GM19372 (cell line): Measurements from ENCODE around the gene TTR.

ENCODE experiments used
- ATAC-seq: cut with Tn5 transposase; IDR thresholded peaks from one replicate; pipeline ENCODE4 v1.9.1; 2021; ENCODE audit warnings: mild to moderate bottlenecking, low read depth, moderate library complexity; ENCODE audit not compliant: unreplicated experiment

The TTR gene

DNA sequence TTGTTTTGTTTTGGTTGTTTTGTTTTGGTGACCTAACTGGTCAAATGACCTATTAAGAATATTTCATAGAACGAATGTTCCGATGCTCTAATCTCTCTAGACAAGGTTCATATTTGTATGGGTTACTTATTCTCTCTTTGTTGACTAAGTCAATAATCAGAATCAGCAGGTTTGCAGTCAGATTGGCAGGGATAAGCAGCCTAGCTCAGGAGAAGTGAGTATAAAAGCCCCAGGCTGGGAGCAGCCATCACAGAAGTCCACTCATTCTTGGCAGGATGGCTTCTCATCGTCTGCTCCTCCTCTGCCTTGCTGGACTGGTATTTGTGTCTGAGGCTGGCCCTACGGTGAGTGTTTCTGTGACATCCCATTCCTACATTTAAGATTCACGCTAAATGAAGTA, at the start of gene TTR:
TSS of gene TTR (plus strand) at position 250 of the 400 bp plus-strand sequence. CDS start at position 276, 26 bp downstream.
- ATAC-seq: no peak

DNA sequence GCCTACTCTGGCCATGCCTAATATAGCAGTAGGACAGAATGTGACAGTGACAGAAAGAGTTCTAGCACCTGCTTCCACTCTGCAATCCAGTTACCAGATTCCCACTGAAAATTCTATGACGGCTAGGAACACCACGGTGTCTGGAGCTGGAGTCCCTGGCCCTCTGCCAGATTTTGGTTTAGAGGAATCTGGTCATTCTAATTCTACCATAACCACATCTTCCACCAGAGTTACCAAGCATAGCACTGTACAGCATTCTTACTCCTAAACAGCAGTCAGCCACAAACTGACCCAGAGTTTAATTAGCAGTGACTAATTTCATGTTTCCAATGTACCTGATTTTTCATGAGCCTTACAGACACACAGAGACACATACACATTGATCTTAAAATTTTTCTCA, 45.2 kb upstream of the TTR start:
- no peak for ATAC-seq

DNA sequence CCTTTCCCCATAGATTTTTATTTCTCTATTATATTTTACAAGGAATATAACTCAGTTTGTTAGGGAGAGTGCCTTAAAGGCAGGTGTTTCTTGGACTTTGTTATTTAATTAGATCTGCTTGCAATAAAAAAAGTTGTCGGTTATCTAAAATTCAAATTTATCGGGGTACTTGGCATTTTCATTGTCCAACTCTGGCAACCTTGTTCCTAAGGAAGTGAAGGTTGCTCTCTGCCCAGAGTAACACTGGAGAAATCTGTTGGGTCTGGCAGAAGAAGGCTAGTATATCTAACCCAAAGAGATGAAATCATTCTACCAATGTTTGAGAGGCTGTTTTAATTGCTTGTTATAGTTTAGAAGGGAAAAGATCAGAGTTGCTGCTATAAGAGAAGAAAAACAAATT, 42.8 kb upstream of the TTR start:
- ATAC-seq: no peak

DNA sequence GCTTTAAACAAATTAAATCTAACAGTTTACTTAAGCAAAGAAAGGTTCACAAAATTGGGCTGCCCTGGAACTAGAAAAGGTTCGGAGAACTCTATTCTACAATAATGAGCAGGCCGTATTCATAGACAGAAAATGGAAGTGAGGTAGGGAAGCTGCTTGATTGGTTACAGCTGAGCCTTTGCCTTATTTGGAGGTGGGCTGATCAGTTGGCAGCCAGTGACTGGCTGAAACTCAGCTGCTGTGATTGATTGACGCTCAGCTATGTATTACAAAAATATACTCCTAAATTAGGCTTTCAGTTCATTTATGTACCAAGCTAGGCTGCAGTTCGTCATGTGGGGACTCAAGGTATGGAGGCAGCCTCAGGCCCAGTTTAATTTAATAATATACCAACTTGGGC, 42.3 kb upstream of the TTR start:
- no peak for ATAC-seq

DNA sequence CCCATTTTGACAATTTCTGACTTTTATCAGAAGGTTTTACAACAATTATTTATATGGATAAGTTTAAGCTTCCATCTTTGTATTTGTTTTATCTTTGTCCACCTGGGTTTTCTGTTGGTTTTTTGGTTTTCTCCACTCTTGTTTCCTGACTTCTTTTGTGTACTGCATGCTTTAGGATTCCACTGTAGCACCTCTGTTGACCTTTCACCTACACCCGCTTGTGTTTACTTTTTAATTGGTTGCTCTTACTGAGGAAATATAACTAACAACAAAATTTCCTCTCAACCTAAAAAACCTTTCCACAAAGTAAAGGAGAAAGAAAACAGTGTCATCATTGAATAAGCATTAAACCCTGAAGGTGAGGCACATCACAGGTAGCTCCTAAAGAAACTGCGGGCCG, 39.8 kb upstream of the TTR start:
- ATAC-seq: no peak

DNA sequence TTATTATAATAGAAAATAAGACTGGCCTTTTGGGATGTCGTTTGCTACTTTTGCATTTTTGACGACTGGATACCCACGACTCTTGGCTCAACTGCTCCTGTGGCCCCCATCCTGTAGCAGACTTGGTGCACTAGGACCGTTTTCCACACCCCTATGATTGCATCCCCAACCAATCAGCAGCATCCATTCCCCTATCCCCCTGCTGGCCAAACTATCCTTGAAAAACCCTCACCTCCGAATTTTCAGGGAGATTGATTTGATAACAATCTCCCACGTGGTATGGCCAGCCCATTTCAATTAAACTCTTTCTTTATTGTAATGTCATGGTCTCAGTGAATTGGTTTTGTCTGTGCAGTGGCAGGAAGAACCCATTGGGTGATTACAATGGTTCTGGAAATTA, 37.9 kb upstream of the TTR start:
- no peak for ATAC-seq

DNA sequence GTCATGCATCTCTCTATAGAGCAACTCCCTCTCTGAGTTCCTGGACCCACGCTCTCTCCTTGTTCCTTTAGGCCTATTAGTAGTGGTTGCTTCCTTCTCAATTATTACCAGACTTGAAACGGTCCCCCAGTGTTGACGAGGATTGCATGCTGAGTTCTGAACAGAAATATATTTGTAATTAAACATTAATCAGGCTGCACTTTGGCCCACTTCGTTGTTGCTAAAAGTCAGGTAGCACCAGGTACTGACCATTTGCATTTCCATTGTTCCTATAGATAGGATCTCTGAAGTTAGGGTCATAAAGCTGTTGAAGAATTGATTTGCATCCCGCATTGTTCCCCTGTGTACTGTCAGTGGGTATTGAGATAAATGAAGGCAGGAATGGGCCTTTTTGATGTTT, 36.9 kb upstream of the TTR start:
- ATAC-seq: no peak

DNA sequence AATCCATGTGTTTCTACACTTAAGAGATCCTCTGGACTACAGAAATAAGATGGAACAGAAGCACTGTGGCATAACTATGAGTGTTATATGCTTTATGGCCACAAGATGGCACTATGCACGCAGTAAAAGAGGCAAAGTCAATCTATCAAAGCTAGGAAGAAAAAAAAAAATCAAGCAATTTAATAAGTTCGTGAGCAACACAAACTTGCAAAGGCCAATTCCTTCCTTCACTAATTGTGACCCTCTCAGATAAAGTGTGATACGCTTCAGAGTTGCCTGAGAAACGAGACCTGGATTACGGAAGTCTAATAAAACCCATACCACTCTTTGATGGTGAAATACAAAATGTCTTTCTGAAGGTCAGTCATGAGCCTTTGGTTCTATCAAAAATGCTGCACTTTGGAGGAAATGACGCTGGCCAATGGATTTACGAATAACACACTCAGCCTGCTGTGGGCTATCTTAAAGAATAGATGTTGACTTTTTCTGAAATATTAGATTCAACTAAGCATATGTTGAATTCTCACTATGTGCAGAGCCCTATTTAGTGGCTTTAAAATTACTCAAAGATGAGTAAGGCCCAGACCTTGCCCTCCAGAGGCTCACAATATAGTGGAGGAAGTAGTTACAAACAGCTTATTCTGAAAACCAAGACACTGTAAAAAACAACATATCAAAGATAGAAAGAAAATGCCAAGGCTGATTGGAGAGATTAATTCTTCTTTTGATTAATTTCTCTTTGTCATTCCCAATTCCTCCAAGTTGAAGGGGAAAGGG, 35.5 kb upstream of the TTR start:
- peak; percentile 65 for ATAC-seq

DNA sequence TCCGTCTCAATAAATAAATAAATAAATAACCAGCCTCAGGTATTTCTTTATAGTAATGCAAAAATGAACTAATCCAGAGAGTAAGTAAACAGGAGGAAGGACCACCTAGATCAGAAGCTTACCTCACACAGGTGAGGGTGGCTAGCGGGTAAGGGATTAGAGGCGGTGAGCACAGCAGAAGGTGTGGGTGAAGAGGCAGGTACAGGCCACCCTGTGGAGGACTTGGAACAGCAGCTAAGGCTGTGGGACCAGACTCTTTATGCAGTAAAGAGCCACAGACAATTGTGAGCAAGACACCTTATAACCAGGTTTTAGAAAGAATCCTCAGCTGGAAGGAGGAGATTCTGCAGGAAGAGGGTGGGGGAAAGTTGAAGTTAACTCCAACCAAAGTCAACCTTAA, 34.2 kb upstream of the TTR start:
- ATAC-seq: no peak

DNA sequence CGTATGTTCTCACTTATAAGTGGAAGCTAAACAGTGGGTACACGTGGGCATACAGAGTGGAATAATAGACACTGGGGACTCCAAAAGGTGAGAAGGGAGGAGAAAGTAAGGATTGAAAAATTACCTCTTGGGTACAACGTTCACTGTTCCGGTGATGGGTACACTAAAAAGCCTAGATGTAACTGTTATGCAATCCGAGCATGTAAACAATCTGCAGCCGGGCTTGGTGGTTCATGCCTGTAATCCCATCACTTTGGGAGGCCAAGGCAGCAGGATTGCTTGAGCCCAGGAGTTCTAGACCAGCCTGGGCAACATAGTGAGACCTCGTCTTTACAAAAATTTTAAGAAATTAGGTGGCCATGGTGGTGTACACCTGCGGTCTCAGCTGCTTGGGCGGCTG, 33.1 kb upstream of the TTR start:
- no peak for ATAC-seq

DNA sequence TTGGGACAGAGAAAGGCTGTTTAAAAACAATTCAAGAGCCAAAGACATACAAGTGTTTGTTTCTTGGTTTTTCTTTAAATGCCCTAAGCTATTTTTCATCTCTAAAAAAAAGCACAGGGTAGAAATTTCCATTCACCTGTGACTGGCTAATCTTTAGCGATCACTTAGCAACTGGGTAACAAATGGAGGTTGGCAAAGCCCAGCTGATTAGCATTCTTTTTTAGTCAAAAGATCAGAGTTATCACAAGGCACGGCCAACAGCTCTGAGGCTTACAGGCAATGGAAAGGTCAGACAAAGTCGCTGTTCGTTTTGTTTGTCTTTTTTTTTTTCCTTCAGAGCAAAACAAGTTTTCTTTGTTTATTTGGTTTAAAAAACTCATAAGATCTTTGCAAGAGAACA, 29.0 kb upstream of the TTR start:
- no peak for ATAC-seq

DNA sequence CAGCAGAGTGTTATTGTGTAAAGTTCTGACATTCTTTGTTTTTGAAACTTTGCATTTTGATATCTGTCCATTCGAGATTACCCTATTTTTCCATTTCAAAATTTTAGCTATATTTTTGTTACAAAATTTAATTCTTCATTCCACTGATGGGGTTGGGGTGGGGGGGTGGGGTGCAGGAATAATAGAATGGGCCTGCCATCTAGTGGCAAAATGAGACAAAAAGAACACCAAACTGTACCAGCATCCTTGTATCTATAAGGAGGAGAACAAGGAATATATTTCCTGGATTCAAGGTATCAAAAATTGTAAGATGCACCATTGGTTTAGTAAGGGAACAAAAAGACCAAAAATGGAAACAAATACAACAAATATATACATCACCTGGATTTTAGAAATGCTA, 27.9 kb upstream of the TTR start:
- ATAC-seq: no peak

DNA sequence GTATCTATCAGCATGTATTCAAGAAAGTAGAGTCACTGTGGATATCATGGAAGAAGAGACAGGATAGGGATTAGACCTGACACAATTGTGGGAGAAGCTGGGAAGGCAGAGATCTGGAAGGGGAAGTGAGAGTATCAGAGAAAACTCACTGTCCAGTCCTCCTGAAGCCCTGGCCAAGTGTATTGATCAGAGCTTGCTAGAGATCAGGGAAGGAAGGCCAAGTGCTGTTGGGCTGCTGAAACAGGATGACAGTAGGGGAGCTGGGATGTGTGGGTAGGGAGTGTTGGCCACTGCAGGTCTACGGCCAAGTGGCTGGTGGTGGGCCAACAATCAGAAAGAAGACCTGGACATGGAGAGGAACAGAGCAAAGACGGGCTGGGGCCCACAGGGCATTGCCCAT, 26.3 kb upstream of the TTR start:
- ATAC-seq: no peak

DNA sequence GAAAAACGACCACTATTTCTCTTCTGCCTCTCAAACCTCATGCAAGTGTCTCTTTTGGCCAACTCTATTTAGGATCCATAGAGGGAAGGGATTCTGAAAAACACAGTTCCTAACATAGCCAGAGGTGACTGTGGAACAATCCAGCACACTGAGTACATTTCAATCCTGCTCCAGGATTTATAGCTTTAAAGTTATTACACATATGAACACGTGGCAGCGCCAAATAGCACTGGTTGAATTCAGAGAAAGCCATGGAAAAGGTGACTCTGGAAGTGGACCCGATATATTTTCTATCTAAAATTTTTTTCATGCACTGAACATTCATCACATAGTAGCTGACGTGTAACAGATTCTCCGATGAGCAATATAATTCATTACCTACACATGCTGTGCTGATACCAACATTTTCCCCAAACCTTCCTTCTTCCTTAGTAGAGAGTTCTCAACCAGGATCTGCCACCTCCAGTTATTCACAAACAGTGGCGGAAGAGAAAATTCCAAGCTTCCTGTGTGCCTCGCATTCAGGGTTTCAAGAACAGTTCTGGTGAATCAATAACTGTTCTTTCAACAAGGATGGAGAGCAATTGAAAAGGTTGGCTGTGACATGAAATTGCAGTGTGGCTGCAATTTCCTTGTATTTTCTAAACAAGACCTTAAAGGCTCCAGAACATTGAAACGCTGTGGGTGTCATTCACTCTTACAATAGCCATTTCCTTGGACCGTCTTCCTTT, 25.7 kb upstream of the TTR start:
- no peak for ATAC-seq

DNA sequence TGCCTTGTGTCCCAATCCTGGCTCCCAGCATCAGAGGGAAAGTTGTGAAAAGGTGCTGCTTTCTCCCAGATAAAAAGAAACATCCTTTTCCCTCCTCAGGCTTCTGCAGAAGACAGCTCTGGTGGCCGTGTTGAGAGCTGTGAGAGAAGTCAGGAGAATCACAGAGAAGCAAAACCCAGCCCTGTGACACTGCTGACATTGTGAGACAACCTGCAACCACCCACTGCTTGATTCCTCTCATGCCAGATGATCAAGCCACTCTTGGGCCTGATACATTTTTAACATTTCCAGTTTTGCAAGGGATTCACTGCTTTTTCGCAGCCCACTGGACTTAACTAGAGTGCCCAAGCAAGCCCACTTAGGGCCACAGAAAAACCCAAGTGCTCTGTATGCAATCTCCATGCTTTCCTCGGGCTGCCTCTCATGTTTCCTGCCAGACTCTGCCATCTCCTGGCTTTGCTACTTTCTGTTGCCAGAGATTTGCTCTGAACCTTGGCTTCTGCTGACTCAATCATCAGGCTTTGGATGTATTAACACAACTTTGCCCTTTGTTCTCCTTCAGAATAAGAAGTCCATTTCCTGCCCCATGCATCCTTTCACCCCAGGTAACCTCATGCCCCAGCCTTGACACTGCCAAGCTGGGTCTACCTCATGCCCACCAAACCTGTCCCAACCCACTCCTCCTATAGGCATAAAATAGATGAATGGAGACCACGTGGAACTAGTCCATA, 24.9 kb upstream of the TTR start:
- no peak for ATAC-seq

DNA sequence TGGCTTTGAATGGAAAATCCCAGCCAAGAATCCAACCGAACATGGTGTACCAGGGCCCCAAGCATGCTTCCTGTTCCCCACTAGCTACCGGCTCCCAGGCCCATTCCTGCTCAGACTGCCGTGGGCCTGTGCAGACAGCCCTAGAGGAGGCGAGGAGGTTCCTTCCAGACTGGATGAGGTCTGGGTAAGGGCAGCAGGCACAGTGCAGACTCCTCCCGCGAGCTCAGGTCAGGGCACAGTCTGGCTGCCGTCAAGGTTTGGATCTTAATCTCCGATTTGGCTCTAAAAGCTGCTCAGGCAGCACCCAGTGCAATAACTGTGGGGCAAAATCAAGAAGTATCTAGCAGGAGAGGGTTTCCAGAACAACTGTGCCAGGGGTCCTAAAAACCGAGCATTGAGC, 19.3 kb upstream of the TTR start:
- ATAC-seq: no peak

DNA sequence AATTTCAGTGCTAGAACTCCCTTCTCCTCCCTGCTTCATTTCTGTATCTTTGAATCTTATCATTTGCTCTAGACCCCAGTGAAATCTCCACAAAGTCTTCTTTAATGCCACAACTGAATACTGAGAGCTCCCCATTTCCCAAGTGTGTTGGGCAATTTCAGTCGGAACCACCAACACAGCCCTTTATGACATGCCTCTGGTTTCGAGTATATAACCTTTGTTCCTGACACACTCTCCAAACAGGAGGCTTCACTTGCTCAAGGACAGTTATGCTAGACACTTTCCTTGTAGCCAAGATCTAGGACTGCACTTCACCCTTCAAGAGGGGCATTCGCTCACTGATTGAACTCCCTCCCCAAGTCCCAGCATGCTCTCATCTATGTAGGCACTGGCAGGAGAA, 18.6 kb upstream of the TTR start:
- no peak for ATAC-seq

DNA sequence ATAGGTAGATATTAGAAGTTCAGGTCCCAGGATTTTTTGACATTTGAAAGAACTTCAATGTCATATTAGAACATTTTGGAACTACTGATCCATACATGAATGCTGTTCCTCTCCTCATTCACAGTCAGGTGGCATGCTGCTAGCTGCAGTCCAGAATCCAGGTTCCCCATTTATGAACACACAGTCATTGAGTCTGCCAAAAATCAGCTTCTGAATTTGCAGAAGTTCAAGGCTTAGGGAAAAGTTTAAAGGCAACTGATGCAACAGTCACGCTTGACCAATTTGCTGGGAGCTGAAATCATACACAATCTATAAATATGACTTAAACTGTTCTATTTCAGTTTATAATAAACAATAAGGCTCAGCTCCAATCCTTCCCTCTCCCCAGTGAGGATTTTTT, 17.3 kb upstream of the TTR start:
- no peak for ATAC-seq

DNA sequence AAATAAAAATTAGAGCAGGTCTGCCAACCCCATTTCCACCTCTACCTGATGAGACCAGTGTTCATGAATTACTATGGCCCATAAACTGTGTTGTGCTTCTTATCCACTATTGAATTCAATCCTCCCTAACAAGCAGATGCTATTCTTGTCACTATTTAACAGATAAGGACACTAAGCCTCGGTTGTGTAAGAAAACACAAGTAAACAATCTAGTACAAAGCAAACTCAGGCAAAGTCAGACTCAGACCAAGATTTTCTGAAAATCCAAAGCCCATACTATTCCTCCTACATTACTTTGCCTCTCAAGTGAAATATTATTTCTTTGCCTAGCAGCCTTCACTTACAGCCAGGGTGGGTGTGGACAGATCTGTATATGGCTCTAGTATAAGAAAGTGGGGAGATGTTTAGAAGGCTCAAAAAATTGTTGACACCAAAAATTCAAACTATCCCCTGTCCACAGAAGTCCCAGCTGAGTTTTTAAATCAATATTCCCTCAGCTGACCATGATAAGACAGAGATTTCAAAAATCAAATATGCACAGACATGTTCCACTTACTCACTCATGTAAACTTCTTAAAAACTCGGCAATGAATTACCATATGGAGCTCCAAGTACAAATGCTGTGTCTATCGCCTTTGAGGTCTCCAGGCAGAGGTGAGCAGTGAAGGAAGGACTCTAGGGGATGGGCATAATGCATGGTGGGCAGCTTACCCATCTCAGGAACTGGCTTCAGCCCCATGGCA, 16.0 kb upstream of the TTR start:
- no peak for ATAC-seq

DNA sequence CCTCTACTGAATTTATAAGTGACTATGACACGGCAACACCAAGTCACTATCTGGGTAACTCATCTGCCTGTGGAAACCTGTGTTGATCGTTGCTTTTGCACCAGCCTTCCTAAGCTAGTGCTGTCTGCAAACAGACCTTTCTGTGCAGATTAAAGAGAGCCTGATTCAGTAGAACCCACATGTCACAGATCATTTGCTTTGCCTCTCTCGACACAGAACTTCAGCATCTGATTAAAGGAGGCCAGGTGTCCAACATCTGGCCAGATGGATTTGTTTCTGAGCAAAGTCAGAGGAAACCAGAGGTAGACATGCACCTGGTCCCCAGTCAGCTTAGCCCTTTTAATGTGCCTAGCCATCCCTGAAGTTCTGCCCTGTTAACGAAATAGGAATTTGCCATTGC, 15.0 kb upstream of the TTR start:
- no peak for ATAC-seq

DNA sequence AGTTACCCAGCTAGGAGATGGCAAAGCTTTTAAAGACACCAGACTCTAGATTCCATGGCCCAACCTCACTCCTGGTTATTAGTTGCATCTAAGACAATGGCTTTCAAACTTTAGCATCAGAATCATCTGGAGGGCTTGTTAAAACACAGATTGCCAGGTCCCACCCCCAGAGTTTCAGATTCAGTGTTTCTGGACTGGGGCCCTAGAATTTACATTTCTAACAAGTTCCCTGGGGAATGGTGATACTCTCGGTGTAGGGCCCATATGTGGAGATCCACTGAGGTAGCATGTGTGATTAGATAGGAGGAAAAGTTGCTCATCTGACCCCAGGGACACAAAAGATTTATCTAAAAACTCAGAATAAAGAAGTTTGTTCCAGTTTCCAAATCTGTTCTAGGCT, 14.5 kb upstream of the TTR start:
- no peak for ATAC-seq
